Ovary (tissue), 3 donors: ENCODE results near the gene PRKD2.

Experiments used
- EP300 ChIP-seq: sonication (generic); formaldehyde crosslinking; IDR thresholded peaks from one replicate; pipeline ENCODE4 v1.6.1; 2017; ENCODE audit warnings: antibody characterized with exemption
- POLR2A ChIP-seq: fragments of 450-650 bp; IDR thresholded peaks from one replicate; pipeline ENCODE4 v1.6.1; 2017; ENCODE audit warnings: antibody characterized with exemption, mild to moderate bottlenecking, moderate library complexity
- TF ChIP-seq, protein P1 (sequence below), 3 donors: fragments of 450-650 bp in 2 of 3; fragments of 200-600 bp in 1 of 3; IDR thresholded peaks; one replicate each; pipeline versions ENCODE4 v1.5.1 to v1.8.0; 2016 to 2022; ENCODE audit warnings: antibody characterized with exemption in 3 of 3, mild to moderate bottlenecking in 1 of 3
- donor health status: DM: no; HTN: no; CAD: no.

DNA sequence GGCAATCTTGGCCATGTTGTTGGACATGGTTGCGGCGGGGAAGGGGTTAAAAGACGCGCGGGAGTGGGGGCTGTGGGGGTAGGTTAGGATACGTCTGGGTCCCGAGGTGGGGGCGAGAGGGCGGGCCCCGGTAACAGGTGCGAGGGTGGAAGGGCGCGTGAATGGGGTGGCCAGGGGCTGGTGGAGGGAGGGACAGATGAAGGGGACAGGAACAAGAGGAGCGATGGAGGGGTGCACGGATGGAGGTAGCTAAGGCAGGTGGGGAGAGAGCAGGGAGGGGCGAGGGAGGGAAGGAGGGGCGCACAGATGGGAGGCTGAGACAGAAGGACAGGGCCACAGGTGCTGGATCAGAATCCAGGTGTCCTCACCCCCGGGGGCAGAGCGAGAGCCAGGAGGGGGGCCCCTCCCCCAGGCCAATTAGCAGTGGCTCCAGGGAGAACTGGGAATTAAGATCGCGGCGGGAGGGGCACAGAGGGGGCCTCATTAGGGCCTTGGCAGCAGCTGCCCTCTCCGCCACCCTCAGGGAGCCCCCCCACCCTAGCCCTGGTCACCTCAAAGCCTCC is 82.2 kb downstream of the PRKD2 start:
- TF ChIP-seq, protein P1, sequence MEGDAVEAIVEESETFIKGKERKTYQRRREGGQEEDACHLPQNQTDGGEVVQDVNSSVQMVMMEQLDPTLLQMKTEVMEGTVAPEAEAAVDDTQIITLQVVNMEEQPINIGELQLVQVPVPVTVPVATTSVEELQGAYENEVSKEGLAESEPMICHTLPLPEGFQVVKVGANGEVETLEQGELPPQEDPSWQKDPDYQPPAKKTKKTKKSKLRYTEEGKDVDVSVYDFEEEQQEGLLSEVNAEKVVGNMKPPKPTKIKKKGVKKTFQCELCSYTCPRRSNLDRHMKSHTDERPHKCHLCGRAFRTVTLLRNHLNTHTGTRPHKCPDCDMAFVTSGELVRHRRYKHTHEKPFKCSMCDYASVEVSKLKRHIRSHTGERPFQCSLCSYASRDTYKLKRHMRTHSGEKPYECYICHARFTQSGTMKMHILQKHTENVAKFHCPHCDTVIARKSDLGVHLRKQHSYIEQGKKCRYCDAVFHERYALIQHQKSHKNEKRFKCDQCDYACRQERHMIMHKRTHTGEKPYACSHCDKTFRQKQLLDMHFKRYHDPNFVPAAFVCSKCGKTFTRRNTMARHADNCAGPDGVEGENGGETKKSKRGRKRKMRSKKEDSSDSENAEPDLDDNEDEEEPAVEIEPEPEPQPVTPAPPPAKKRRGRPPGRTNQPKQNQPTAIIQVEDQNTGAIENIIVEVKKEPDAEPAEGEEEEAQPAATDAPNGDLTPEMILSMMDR (IDR thresholded peaks at IDR 0.05) = no peak
- TF ChIP-seq POLR2A (no peak), EP300 (no peak)
